Fibroblast of lung (primary cell): ENCODE results near the gene SUCO.

Experiments
- EZH2 ChIP-seq: IDR thresholded peaks from 2 replicates; pipeline ENCODE4 v1.5.1; 2012; ENCODE audit warnings: low read length, control low read depth, mild to moderate bottlenecking; ENCODE audit errors: missing control alignments
- TF ChIP-seq, protein P1 (sequence below), 2 donors: IDR thresholded peaks in 1 of 2; conservative IDR thresholded peaks in 1 of 2; 1 replicate in 1 of 2; 2 replicates in 1 of 2; pipeline ENCODE4 v1.5.1; 2011 to 2012; ENCODE audit warnings: low read length in 2 of 2, control low read depth in 1 of 2, inconsistent platforms in 1 of 2, low read depth in 1 of 2, mild to moderate bottlenecking in 1 of 2

GRCh38 chr1:172609528-172609927, 76.6 kb downstream of the SUCO start:
- TF ChIP-seq, protein P1, sequence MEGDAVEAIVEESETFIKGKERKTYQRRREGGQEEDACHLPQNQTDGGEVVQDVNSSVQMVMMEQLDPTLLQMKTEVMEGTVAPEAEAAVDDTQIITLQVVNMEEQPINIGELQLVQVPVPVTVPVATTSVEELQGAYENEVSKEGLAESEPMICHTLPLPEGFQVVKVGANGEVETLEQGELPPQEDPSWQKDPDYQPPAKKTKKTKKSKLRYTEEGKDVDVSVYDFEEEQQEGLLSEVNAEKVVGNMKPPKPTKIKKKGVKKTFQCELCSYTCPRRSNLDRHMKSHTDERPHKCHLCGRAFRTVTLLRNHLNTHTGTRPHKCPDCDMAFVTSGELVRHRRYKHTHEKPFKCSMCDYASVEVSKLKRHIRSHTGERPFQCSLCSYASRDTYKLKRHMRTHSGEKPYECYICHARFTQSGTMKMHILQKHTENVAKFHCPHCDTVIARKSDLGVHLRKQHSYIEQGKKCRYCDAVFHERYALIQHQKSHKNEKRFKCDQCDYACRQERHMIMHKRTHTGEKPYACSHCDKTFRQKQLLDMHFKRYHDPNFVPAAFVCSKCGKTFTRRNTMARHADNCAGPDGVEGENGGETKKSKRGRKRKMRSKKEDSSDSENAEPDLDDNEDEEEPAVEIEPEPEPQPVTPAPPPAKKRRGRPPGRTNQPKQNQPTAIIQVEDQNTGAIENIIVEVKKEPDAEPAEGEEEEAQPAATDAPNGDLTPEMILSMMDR (conservative IDR thresholded peaks at IDR 0.05 in 1 of 2, IDR thresholded peaks at IDR 0.05 in 1 of 2; ENCODE audit: low read depth in 1 of 2, low read length in 2 of 2): peak in 1 of 2 donors; percentile 24
- no peak for TF ChIP-seq EZH2
